ENCODE results near the gene ZNF521.
"Not testable (repeated sequence)": the region's sequence is repeated elsewhere in the genome, so short reads cannot be mapped to it uniquely, and the experiment has no call there.

Gene ZNF521

DNA sequence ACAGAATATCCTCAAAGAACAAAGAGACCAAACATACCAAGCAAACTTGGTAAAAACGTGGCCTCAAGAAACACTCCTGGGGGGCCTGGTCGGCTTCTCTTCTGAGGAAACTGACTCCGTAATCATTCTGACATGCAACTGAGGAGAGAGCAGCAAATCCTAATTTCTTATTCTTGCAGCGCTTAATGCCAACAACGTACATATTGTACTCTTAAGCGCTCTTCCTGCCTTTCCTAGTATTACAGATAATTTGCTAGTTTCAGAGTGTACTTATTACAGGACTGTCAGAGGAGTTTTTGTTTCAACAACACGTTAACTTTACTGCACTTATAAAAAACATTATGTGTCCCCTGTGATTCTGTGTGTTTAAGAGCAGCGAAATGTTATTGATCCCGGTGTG, 64.9 kb downstream of the ZNF521 start:
- DNase-seq, result no peak

GRCh38 chr18:25284861-25285550, 67.0 kb downstream of the ZNF521 start:
- DNase-seq, result no peak

DNA sequence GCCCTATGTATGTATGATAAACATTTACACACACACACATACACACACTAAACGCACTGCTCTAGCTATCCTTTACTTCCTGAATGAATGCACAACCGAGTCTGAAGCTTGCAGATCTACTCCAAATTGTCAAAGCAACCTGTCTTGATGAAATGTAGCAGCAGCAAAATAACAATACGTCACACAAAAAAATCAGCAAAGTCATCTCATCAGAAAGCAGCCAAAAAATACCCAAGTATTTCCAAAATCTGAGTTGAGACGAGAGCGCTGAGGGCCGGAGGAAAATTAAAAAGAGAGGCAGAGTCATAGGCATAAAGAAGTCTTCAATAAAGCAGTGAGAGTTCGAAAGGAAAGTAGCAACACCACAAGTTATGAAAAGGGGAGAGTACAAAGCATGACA, 67.7 kb downstream of the ZNF521 start:
- no peak for DNase-seq

GRCh38 chr18:25283781-25284180, 68.2 kb downstream of the ZNF521 start:
- no peak for DNase-seq

- DNase-seq, result no peak
These were observed 68.9 kb downstream of the ZNF521 start for GRCh38 chr18:25282896-25283703.

GRCh38 chr18:25282282-25282681, 69.7 kb downstream of the ZNF521 start:
- no peak for DNase-seq

DNA sequence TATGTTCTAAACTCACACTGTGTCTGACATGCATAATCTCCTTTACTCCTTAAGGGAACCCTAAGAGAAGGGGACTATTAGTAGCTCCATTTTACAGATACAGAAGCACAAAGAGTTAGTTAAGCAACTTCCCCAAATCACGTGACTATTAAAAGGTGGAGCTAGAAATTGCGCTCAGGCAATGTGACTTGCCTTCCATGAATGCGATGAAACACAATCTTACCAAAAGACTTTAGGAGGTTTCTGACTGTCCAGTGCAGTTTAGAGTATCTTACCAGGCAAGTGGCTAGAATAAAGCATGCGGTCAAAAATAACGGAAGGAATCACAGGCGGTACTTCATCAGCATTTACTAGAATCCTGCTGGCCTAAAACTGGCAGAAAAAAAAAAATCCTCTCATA, 70.4 kb downstream of the ZNF521 start:
- DNase-seq, result no peak

- no peak for DNase-seq
These were observed 72.0 kb downstream of the ZNF521 start for GRCh38 chr18:25279961-25280360.

- DNase-seq, result no peak
These were observed 72.4 kb downstream of the ZNF521 start for GRCh38 chr18:25279556-25279955.

- DNase-seq, result no peak
These were observed 72.8 kb downstream of the ZNF521 start for GRCh38 chr18:25279133-25279532.

- DNase-seq, result no peak
These were observed 73.6 kb downstream of the ZNF521 start for GRCh38 chr18:25278394-25278793.

DNA sequence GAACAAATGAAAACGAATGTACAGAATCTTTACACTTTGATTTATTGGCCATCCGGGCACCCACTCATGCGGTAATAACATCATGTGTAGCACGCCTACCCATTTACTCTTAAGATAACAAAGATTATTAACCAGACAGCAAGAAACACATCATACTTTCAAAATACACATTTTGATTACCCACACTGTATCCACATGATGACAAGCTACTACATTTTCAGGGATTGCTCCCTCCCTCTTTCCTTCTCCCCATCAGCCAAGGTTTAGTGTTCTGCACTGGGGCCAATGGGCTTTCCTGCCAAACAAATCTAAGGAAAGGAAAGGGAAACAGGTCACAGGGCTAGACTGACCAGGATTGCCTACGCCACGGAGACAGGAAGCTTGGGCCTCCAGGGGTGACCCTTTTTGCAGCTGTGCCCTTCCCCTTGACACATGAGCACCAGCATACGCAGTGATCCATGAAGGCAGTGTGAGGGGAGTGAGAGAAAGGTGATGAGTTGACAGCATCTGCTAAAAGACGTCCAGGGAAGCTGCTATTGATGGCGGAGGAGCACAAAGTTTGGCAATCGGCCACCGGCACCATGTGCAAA, 76.5 kb downstream of the ZNF521 start:
- no peak for DNase-seq

DNA sequence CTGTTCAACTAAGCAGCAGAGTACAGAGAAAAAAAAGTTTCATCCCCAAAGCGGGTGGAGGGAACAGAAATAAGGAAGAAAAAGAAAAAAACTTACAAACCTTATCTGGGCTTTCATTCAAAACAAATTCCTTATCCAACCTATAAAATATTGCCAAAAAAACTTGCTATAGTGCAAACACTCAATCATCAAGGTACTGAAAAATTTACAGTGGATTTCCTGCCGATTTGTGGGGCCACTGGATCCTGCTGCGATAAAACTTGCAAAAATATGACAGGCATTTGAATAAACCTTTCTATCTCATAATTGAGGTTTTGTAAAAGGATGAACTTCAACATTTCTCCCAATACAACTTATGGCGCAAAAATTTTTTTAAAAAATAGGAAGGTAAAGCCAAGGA, 77.0 kb downstream of the ZNF521 start:
- no peak for DNase-seq

DNA sequence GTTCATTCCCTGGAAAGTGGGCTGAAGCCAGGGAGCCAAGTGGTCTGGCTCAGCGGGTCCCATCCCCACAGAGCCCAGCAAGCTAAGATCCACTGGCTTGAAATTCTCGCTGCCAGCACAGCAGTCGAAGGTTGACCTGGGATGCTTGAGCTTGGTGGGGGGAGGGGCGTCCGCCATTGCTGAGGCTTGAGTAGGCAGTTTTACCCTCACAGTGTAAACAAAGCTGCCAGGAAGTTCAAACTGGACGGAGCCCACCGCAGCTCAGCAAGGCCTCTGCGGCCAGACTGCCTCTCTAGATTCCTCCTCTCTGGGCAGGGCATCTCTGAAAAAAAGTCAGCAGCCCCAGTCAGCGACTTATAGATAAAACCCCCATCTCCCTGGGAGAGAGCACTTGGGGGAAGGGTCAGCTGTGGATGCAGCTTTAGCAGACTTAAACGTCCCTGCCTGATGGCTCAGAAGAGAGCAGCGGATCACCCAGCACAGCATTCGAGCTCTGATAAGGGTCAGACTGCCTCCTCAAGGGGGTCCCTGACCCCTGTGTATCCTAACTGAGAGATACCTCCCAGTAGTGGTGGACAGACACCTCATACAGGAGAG, 84.9 kb downstream of the ZNF521 start:
- DNase-seq, result not testable (repeated sequence)

DNA sequence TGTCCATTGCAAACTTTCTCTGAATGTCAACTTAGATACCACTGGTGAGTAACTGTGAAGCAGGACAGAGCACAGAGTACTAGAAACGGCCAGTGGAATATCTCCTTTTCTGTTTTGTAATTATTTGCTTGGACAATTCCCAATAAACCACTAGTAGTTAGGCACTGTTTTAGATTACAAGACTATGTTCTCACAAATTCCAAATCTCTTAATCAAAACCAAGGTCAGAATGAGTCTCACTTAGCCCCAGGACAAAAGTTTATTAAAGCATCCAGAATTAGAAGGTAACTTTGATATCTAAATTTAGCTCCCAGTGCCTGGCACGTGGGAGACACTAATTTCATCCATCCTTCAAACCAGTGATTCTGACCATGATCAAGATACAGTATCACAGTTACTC, 89.0 kb downstream of the ZNF521 start:
- no peak for DNase-seq

- DNase-seq, result no peak
These were observed 90.2 kb downstream of the ZNF521 start for GRCh38 chr18:25261768-25262167.

GRCh38 chr18:25256439-25256838, 95.5 kb downstream of the ZNF521 start:
- no peak for DNase-seq

- no peak for DNase-seq
These were observed 98.2 kb downstream of the ZNF521 start for GRCh38 chr18:25253779-25254178.

GRCh38 chr18:25253136-25253535, 98.8 kb downstream of the ZNF521 start:
- no peak for DNase-seq

GRCh38 chr18:25251068-25251467, 100.9 kb downstream of the ZNF521 start:
- no peak for DNase-seq

DNA sequence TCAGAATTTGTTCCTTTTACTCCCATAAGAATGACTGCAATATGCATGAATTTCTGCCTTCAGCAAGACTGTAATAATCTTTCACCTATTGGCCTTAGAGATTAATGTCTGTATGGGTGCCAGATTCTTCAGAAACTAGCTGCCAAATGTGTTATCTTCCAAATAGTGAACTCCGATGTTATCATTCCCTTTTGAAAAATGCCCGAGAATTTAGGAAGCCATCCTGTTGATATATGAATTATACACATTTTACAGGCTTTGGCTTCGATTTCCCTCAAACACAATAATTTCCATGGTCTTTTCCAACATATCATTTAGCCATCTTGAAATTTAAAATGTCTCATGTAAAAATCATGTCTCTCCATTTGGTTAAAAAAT, 101.5 kb downstream of the ZNF521 start:
- no peak for DNase-seq

DNA sequence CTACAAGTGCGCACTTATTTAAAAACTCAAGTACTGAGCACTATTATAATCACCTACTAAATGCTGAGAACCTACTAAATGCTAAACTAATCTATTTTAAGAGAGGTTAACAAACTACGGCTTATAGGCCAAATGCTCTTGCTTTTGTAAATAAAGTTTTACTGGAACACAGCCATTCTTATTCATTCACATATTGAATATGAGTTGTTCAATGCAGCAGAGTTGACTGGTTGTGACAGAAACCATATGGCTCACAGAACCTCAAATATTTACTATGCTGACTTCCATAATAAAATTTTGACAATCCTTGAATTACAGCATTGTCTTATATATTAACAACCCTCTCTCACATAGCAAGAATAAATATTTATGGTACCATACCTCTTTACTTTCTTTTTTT, 103.2 kb downstream of the ZNF521 start:
- no peak for DNase-seq

GRCh38 chr18:25247725-25248124, 104.2 kb downstream of the ZNF521 start:
- no peak for DNase-seq

Data from CD4-positive, alpha-beta T cell treated with Interleukin-17A for 4 hours (primary cell).